PC-9 (cell line): ENCODE results near the gene INCA1. TPM values are rescaled to one million over a fixed set of nuclear protein-coding genes. Genes with fewer than 3 reads are reported as not detected.

Experiments
- BruUV-seq: library from RNA; stranded (reverse); fragments of 400-500 nt; replicated peaks from 2 replicates; lab custom pipeline; 2021; lab: Mats Ljungman, UMichigan
- CTCF ChIA-PET: fragments of 300-600 bp; sonication (Branson Sonifier 250); formaldehyde crosslinking; loops from one replicate; lab custom pipeline; 2022; ENCODE audit warnings: antibody characterized with exemption; lab: Charles Lee
- POLR2A ChIA-PET: fragments of 300-600 bp; sonication (Branson Sonifier 250); formaldehyde crosslinking; loops from one replicate; lab custom pipeline; 2022; ENCODE audit warnings: antibody characterized with exemption; ENCODE audit not compliant: unreplicated experiment; lab: Charles Lee
- DNase-seq, 2 experiments: peaks; one replicate each; pipeline versions ENCODE4 v3.0.0 to v3.0.0-alpha.2; 2015 to 2022; ENCODE audit warnings: mixed read lengths in 1 of 2
- H2AFZ ChIP-seq: fragments of 200-600 bp; sonication (generic); 2 replicates; pipeline ENCODE4 v1.8.1; 2017; ENCODE audit warnings: antibody characterized with exemption
- H3F3A ChIP-seq: fragments of 200-600 bp; sonication (generic); 2 replicates; pipeline ENCODE4 v1.8.1; 2017; ENCODE audit warnings: antibody characterized with exemption, mild to moderate bottlenecking, low read depth; ENCODE audit not compliant: insufficient read depth
- H3K27ac ChIP-seq: fragments of 200-600 bp; sonication (generic); 2 replicates; pipeline ENCODE4 v1.6.1; 2016; ENCODE audit warnings: mixed run types
- H3K27me3 ChIP-seq: fragments of 200-600 bp; sonication (generic); 2 replicates; pipeline ENCODE4 v1.6.1; 2016; ENCODE audit warnings: low read depth, mixed run types; ENCODE audit not compliant: insufficient read depth
- H3K36me3 ChIP-seq: fragments of 200-600 bp; sonication (generic); 2 replicates; pipeline ENCODE4 v1.6.1; 2016; ENCODE audit warnings: low read depth, mixed run types
- H3K4me1 ChIP-seq: fragments of 200-600 bp; sonication (generic); replicated peaks from 2 replicates; pipeline ENCODE4 v1.6.1; 2016; ENCODE audit warnings: mixed run types; ENCODE audit not compliant: insufficient read depth
- H3K4me2 ChIP-seq: fragments of 200-600 bp; sonication (generic); 2 replicates; pipeline ENCODE4 v1.6.1; 2017; ENCODE audit warnings: mixed run types
- H3K4me3 ChIP-seq: fragments of 200-600 bp; sonication (generic); 2 replicates; pipeline ENCODE4 v1.6.1; 2016; ENCODE audit warnings: mixed run types
- H3K79me2 ChIP-seq: fragments of 200-600 bp; sonication (generic); 2 replicates; pipeline ENCODE4 v1.6.1; 2017; ENCODE audit warnings: low read depth, mixed run types
- H3K9me2 ChIP-seq: fragments of 200-600 bp; sonication (generic); 2 replicates; pipeline ENCODE4 v1.8.1; 2017; ENCODE audit warnings: mild to moderate bottlenecking; ENCODE audit not compliant: insufficient read depth
- H3K9me3 ChIP-seq: fragments of 200-600 bp; sonication (generic); 2 replicates; pipeline ENCODE4 v1.8.1; 2016; ENCODE audit warnings: low read depth; ENCODE audit not compliant: insufficient read depth
- H4K20me1 ChIP-seq: fragments of 200-600 bp; sonication (generic); 2 replicates; pipeline ENCODE4 v1.8.1; 2017; ENCODE audit not compliant: insufficient read depth
- EZH2 ChIP-seq: fragments of 200-600 bp; sonication (generic); IDR thresholded peaks from 2 replicates; pipeline ENCODE4 v1.8.0; 2017; ENCODE audit warnings: antibody characterized with exemption, low read depth
- intact Hi-C: fragments of 100-400 bp; cut with micrococcal nuclease; formaldehyde crosslinking; loops from one replicate; pipeline ENCODE4 v1.10.0; 2022; ENCODE audit not compliant: unreplicated experiment
- total RNA-seq: library from RNA; stranded (reverse); gene quantifications from 2 replicates; pipeline ENCODE4 v1.2.3, GENCODE V29; 2021
- TF ChIP-seq, protein P1 (sequence below): fragments of 200-600 bp; sonication (generic); conservative IDR thresholded peaks from 2 replicates; pipeline ENCODE4 v1.6.1; 2017; ENCODE audit warnings: mixed run types, antibody characterized with exemption, mild to moderate bottlenecking, moderate library complexity

The INCA1 gene
- total RNA-seq, 1 experiment from 2014 or later: 2.9 TPM

DNA sequence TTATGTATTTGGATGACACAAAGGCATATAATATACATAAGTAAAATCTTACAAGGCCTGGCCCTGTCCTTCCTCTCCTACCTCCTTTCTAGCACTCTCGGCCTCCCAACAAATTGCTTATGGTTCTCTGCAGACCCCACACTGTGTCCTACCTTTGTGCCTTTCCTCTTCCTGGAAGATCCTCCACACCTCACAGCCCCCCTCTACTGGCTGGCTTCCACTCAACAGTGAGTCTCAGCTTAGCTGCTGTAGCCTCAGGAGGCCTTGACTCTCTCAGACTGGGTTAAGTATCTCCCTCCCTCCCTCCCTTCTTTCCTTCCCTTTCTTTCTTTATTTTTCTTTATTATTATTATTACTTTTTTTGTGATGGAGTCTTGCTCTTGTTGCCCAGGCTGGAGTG lies 46.2 kb upstream of the INCA1 start:
- intact Hi-C loops: no loop called here

DNA sequence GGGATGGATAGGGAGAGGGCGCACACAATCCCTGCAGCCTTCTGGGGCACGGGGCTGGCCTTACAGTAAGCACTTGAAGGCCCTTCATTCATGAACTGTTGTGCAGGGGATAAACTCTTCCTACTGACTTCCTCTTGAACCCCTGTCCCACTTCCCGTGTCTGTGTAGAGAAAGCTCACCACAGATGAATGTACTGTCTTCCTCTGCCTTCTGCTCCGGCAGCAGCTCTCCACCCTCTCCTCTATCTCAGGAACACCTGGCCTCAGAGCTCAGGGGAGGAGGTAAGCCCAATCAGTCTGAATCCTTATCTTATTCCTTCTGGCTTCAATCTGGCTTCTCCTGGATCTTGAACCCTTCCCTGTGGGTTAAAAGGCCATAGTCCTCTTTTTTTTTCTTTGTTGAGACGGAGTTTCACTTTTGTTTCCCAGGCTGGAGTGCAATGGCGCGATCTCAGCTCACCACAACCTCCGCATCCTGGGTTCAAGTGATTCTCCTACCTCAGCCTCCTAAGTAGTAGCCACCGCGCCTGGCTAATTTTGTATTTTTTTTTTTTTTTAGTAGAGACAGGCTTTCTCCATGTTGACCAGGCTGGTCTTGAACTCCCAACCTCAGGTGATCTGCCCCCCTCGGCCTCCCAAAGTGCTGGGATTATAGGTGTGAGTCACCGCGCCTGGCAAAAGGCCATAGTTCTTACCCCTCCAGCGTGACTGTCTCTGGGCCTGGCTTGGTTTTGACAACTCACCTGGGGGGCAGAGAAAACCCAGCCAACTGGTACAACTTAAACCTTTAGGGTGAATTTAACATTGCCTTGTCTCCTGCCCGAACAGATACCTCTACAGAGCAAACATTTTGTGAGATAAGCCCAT lies 45.1 kb upstream of the INCA1 start:
- no peaks in the 10 kb centered on the region for H3K9me2 ChIP-seq
- no peaks in the 10 kb centered on the region for H3K79me2 ChIP-seq
- BruUV-seq: no TSS peak
- TF ChIP-seq EZH2: no peak
- TF ChIP-seq, protein P1, sequence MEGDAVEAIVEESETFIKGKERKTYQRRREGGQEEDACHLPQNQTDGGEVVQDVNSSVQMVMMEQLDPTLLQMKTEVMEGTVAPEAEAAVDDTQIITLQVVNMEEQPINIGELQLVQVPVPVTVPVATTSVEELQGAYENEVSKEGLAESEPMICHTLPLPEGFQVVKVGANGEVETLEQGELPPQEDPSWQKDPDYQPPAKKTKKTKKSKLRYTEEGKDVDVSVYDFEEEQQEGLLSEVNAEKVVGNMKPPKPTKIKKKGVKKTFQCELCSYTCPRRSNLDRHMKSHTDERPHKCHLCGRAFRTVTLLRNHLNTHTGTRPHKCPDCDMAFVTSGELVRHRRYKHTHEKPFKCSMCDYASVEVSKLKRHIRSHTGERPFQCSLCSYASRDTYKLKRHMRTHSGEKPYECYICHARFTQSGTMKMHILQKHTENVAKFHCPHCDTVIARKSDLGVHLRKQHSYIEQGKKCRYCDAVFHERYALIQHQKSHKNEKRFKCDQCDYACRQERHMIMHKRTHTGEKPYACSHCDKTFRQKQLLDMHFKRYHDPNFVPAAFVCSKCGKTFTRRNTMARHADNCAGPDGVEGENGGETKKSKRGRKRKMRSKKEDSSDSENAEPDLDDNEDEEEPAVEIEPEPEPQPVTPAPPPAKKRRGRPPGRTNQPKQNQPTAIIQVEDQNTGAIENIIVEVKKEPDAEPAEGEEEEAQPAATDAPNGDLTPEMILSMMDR: no peak
- no peak overlapping the region for H3K4me2 ChIP-seq
- H3K27ac ChIP-seq: no peak overlapping the region
- H2AFZ ChIP-seq: no peak overlapping the region
- H3K36me3 ChIP-seq: no peaks in the 10 kb centered on the region
- ChIA-PET POLR2A (no interaction called here), CTCF (no interaction called here)
- H4K20me1 ChIP-seq: no peaks in the 10 kb centered on the region
- H3K4me3 ChIP-seq: no peak overlapping the region
- intact Hi-C loops: no loop called here
- DNase-seq: no peak
- peaks cover 13% of the 10 kb centered on the region for H3K4me1 ChIP-seq
- H3K27me3 ChIP-seq: no peaks in the 10 kb centered on the region
- no peaks in the 10 kb centered on the region for H3K9me3 ChIP-seq
- H3F3A ChIP-seq: no peaks in the 10 kb centered on the region

More for the DNA sequence above, 46.2 kb upstream of the INCA1 start:
- BruUV-seq: no TSS peak
- Histone ChIP-seq H3K4me1 (peaks cover 13% of the 10 kb centered on the region), H3K27me3 (no peaks in the 10 kb centered on the region), H4K20me1 (no peaks in the 10 kb centered on the region), H3K9me2 (no peaks in the 10 kb centered on the region), H2AFZ (no peak overlapping the region), H3K4me2 (no peak overlapping the region), H3K27ac (no peak overlapping the region), H3K9me3 (no peaks in the 10 kb centered on the region), H3F3A (no peaks in the 10 kb centered on the region), H3K36me3 (no peaks in the 10 kb centered on the region), H3K79me2 (no peaks in the 10 kb centered on the region), H3K4me3 (no peak overlapping the region)
- DNase-seq: no peak
- ChIA-PET CTCF (no interaction called here), POLR2A (no interaction called here)
- no peak for TF ChIP-seq EZH2
- TF ChIP-seq, protein P1: no peak

DNA sequence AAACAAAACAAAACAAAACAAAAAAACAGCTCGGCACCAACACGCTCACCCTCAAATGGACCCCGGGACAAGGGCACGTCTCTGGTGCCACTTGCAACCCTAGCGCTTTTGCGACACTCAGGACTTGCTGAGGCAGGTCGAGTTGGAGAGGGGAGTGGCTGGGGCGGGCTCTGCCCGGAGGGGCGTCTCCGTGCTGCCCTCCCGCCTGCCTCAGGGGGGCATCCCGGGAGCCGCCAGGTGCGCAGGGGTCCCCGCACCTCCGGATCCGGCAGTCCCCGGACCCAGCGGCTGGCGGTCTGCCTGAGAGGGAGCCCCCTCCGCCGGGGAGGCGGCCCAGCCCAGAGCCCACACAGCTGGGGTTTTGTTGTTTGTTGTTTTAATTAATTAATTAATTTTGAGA lies 38.0 kb upstream of the INCA1 start, which contains the start of gene SLC52A1:
Gene SLC52A1, minus strand, starts transcription at position 112 of the 400 bp plus-strand sequence. CDS start 820 bp downstream, outside the sequence.
- POLR2A ChIA-PET: interaction anchor here (0.6 kb wide), 2 partner anchors 12 to 125 kb away, joined by 4 to 16 read pairs; no protein-coding TSS in a partner anchor
- TF ChIP-seq EZH2: no peak
- TF ChIP-seq, protein P1: no peak
- peak within 1 kb of the TSS; percentile 38; the same call in 1 of the 2 replicates for H3K4me3 ChIP-seq
- no peaks in the 10 kb centered on the region for H3K79me2 ChIP-seq
- H3K4me1 ChIP-seq: 0 out of 2 replicates have a peak, but pooled peaks cover 3% of the 10 kb centered on the region
- BruUV-seq: no TSS peak
- no peaks in the 10 kb centered on the region for H4K20me1 ChIP-seq
- no peaks in the 10 kb centered on the region for H3K9me2 ChIP-seq
- CTCF ChIA-PET: interaction anchor here (0.6 kb wide), 2 partner anchors 26 to 1833 kb away, joined by 3 to 7 read pairs; no protein-coding TSS in a partner anchor
- H3K4me2 ChIP-seq: peak within 1 kb of the TSS; percentile 70
- H3F3A ChIP-seq: no peaks in the 10 kb centered on the region; the same call in 1 of the 2 replicates
- peak within 1 kb of the TSS; percentile 76 for H2AFZ ChIP-seq
- H3K9me3 ChIP-seq: no peaks in the 10 kb centered on the region
- peaks cover 3% of the 10 kb centered on the region; the same call in 1 of the 2 replicates for H3K27me3 ChIP-seq
- no peak within 1 kb of the TSS for H3K27ac ChIP-seq
- intact Hi-C loops: no loop called here
- no peak for DNase-seq
- no peaks in the 10 kb centered on the region for H3K36me3 ChIP-seq
